Measurements from ENCODE around the gene C1orf53.

DNA sequence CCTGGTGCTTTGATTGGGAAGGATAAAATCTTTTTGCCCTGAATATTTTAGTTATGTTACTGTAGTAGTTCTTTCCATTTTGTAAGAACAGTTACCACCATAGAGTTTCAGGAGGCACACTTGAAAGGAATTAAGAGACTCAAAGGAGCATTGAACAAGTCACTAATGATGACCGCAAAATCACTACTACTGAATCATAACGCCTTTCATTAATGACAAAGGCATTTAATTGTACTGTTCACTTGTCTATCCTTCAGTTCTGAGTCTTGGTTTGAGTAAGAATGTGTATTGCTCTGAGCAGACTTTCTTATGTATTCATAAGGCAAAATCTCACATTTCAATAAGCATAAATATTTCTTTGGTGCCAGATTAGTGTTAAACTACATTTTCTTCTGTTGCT is 39.6 kb downstream of the C1orf53 start:
- no peak for TF ChIP-seq MYC (IDR thresholded peaks at IDR 0.05; ENCODE audit: low read depth, low read length)
- no peak for TF ChIP-seq MYC (CRISPR knock-in tag; IDR thresholded peaks at IDR 0.05; ENCODE audit: borderline replicate concordance, low read depth)
- TF ChIP-seq, protein P1, sequence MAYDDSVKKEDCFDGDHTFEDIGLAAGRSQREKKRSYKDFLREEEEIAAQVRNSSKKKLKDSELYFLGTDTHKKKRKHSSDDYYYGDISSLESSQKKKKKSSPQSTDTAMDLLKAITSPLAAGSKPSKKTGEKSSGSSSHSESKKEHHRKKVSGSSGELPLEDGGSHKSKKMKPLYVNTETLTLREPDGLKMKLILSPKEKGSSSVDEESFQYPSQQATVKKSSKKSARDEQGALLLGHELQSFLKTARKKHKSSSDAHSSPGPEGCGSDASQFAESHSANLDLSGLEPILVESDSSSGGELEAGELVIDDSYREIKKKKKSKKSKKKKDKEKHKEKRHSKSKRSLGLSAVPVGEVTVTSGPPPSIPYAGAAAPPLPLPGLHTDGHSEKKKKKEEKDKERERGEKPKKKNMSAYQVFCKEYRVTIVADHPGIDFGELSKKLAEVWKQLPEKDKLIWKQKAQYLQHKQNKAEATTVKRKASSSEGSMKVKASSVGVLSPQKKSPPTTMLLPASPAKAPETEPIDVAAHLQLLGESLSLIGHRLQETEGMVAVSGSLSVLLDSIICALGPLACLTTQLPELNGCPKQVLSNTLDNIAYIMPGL (CRISPR knock-in tag; IDR thresholded peaks at IDR 0.05), result no peak
- no peak for TF ChIP-seq RFX5 (IDR thresholded peaks at IDR 0.05; ENCODE audit: low read depth, low read length)
- no peak for TF ChIP-seq MEF2D (tag; conservative IDR thresholded peaks at IDR 0.05; ENCODE audit: low read depth)
- TF ChIP-seq, protein P2, sequence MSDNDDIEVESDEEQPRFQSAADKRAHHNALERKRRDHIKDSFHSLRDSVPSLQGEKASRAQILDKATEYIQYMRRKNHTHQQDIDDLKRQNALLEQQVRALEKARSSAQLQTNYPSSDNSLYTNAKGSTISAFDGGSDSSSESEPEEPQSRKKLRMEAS (CRISPR knock-in tag; IDR thresholded peaks at IDR 0.05), result no peak
- no peak for TF ChIP-seq SPI1 (IDR thresholded peaks at IDR 0.05; ENCODE audit: borderline replicate concordance, low read depth, low read length)
